ENCODE results near the gene GID4. TPM values are rescaled to one million over a fixed set of nuclear protein-coding genes. Genes with fewer than 3 reads are reported as not detected.

GID4 gene
- total and polyA plus RNA-seq, 2 donors (not counting 1 experiment from before 2014, with no cell fraction given): 9.0 to 10.2 TPM

GRCh38 chr17:18055597-18055996, 16.4 kb downstream of the GID4 start:
- Histone ChIP-seq H3K4me3 (replicated peaks in 1 of 4; ENCODE audit: control extremely low read depth in 1 of 4, insufficient read depth in 1 of 4, low read depth in 3 of 4, low read length in 4 of 4) (no peak overlapping the region), H3K4me2 (ENCODE audit: extremely low read depth, insufficient read depth, low read length) (no peak overlapping the region), H3K36me3 (ENCODE audit: control insufficient read depth, insufficient read depth, low read length) (peaks cover 3% of the 10 kb centered on the region), H4K20me1 (ENCODE audit: control insufficient read depth, extremely low read depth, insufficient read depth, low read length) (no peaks in the 10 kb centered on the region), H3K27me3 (ENCODE audit: control insufficient read depth, insufficient read depth, low read length) (no peaks in the 10 kb centered on the region), H3K4me1 (ENCODE audit: control insufficient read depth, extremely low read depth, insufficient read depth, low read length) (no peaks in the 10 kb centered on the region), H3K9ac (ENCODE audit: insufficient read depth, low read length) (no peak overlapping the region), H3K27ac (ENCODE audit: insufficient read depth, low read length) (no peak overlapping the region), H3K9me3 (ENCODE audit: control insufficient read depth, insufficient read depth, low read depth, low read length) (no peaks in the 10 kb centered on the region), H3K79me2 (ENCODE audit: control insufficient read depth, insufficient read depth, low read length) (no peaks in the 10 kb centered on the region), H2AFZ (ENCODE audit: low read length) (no peak overlapping the region)
- no peak for DNase-seq (ENCODE audit: low read depth in 2 of 2)
- TF ChIP-seq EZH2 (IDR thresholded peaks at IDR 0.05; ENCODE audit: low read length, missing control alignments) (no peak), CTCF (conservative IDR thresholded peaks at IDR 0.05 in 1 of 2, IDR thresholded peaks at IDR 0.05 in 1 of 2; ENCODE audit: low read depth in 1 of 2, low read length in 2 of 2) (no peak)

- Histone ChIP-seq H3K27ac (ENCODE audit: insufficient read depth, low read length) (no peak overlapping the region), H3K9me3 (ENCODE audit: control insufficient read depth, insufficient read depth, low read depth, low read length) (no peaks in the 10 kb centered on the region), H3K4me2 (ENCODE audit: extremely low read depth, insufficient read depth, low read length) (no peak overlapping the region), H2AFZ (ENCODE audit: low read length) (no peak overlapping the region), H3K79me2 (ENCODE audit: control insufficient read depth, insufficient read depth, low read length) (no peaks in the 10 kb centered on the region), H3K27me3 (ENCODE audit: control insufficient read depth, insufficient read depth, low read length) (no peaks in the 10 kb centered on the region), H4K20me1 (ENCODE audit: control insufficient read depth, extremely low read depth, insufficient read depth, low read length) (no peaks in the 10 kb centered on the region), H3K9ac (ENCODE audit: insufficient read depth, low read length) (no peak overlapping the region), H3K4me3 (replicated peaks in 1 of 4; ENCODE audit: control extremely low read depth in 1 of 4, insufficient read depth in 1 of 4, low read depth in 3 of 4, low read length in 4 of 4) (no peak overlapping the region), H3K36me3 (ENCODE audit: control insufficient read depth, insufficient read depth, low read length) (peaks cover 3% of the 10 kb centered on the region), H3K4me1 (ENCODE audit: control insufficient read depth, extremely low read depth, insufficient read depth, low read length) (no peaks in the 10 kb centered on the region)
- no peak for DNase-seq (ENCODE audit: low read depth in 2 of 2)
- TF ChIP-seq EZH2 (IDR thresholded peaks at IDR 0.05; ENCODE audit: low read length, missing control alignments) (no peak), CTCF (conservative IDR thresholded peaks at IDR 0.05 in 1 of 2, IDR thresholded peaks at IDR 0.05 in 1 of 2; ENCODE audit: low read depth in 1 of 2, low read length in 2 of 2) (no peak)
Measured at GRCh38 chr17:18056214-18056613, 17.0 kb downstream of the GID4 start.

- Histone ChIP-seq H2AFZ (ENCODE audit: low read length) (no peak overlapping the region), H3K27me3 (ENCODE audit: control insufficient read depth, insufficient read depth, low read length) (no peaks in the 10 kb centered on the region), H3K4me1 (ENCODE audit: control insufficient read depth, extremely low read depth, insufficient read depth, low read length) (no peaks in the 10 kb centered on the region), H3K9me3 (ENCODE audit: control insufficient read depth, insufficient read depth, low read depth, low read length) (no peaks in the 10 kb centered on the region), H3K36me3 (ENCODE audit: control insufficient read depth, insufficient read depth, low read length) (peaks cover 3% of the 10 kb centered on the region), H3K4me2 (ENCODE audit: extremely low read depth, insufficient read depth, low read length) (no peak overlapping the region), H3K27ac (ENCODE audit: insufficient read depth, low read length) (no peak overlapping the region), H4K20me1 (ENCODE audit: control insufficient read depth, extremely low read depth, insufficient read depth, low read length) (no peaks in the 10 kb centered on the region), H3K4me3 (replicated peaks in 1 of 4; ENCODE audit: control extremely low read depth in 1 of 4, insufficient read depth in 1 of 4, low read depth in 3 of 4, low read length in 4 of 4) (no peak overlapping the region), H3K79me2 (ENCODE audit: control insufficient read depth, insufficient read depth, low read length) (no peaks in the 10 kb centered on the region), H3K9ac (ENCODE audit: insufficient read depth, low read length) (no peak overlapping the region)
- DNase-seq (ENCODE audit: low read depth in 2 of 2): no peak
- TF ChIP-seq EZH2 (IDR thresholded peaks at IDR 0.05; ENCODE audit: low read length, missing control alignments) (no peak), CTCF (conservative IDR thresholded peaks at IDR 0.05 in 1 of 2, IDR thresholded peaks at IDR 0.05 in 1 of 2; ENCODE audit: low read depth in 1 of 2, low read length in 2 of 2) (no peak)
Measured at GRCh38 chr17:18059283-18059682, 20.1 kb downstream of the GID4 start.

All from fibroblast of lung (primary cell).